SK-N-SH (cell line): ENCODE data around the gene CBX7.

Source experiments
- CTCF ChIP-seq: fragments of 200-600 bp; sonication (generic); IDR thresholded peaks from 2 replicates; pipeline ENCODE4 v1.6.1; 2017; ENCODE audit warnings: antibody characterized with exemption, mild to moderate bottlenecking, moderate library complexity
- EP300 ChIP-seq, 2 experiments: IDR thresholded peaks; 2 replicates each; pipeline versions ENCODE4 v1.4.0 to v1.6.1; 2012; ENCODE audit warnings: borderline replicate concordance in 1 of 2, low read depth in 1 of 2, low read length in 1 of 2
- GABPA ChIP-seq: IDR thresholded peaks from 2 replicates; pipeline ENCODE4 v1.4.0; 2012; ENCODE audit warnings: low read depth, mild to moderate bottlenecking
- JUND ChIP-seq: IDR thresholded peaks from 2 replicates; pipeline ENCODE4 v1.4.0; 2012
- MAX ChIP-seq: IDR thresholded peaks from 2 replicates; pipeline ENCODE4 v1.4.0; 2012; ENCODE audit warnings: low read depth
- NFIC ChIP-seq: IDR thresholded peaks from 2 replicates; pipeline ENCODE4 v1.4.0; 2012; ENCODE audit warnings: borderline replicate concordance
- POLR2AphosphoS5 ChIP-seq: IDR thresholded peaks from 2 replicates; pipeline ENCODE4 v1.6.1; 2012; ENCODE audit warnings: low read depth, low read length
- RFX5 ChIP-seq: IDR thresholded peaks from 2 replicates; pipeline ENCODE4 v1.6.1; 2012; ENCODE audit warnings: mild to moderate bottlenecking, improper control_type of control experiment, low read length
- SMC3 ChIP-seq: IDR thresholded peaks from 2 replicates; pipeline ENCODE4 v1.6.1; 2012; ENCODE audit warnings: low read depth, low read length, improper control_type of control experiment
- TCF12 ChIP-seq: IDR thresholded peaks from 2 replicates; pipeline ENCODE4 v1.4.0; 2012

- TF ChIP-seq MAX (no peak), POLR2AphosphoS5 (no peak), RFX5 (no peak), CTCF (no peak), NFIC (no peak), GABPA (no peak), TCF12 (no peak), EP300 (IDR thresholded peaks at IDR 0.05; ENCODE audit: borderline replicate concordance in 1 of 2, low read depth in 1 of 2, low read length in 1 of 2) (no peak), SMC3 (no peak), JUND (no peak)
Measured at GRCh38 chr22:39132871-39133524, 19.5 kb downstream of the CBX7 start.
